ENCODE results near the gene KLHL22.

DNA sequence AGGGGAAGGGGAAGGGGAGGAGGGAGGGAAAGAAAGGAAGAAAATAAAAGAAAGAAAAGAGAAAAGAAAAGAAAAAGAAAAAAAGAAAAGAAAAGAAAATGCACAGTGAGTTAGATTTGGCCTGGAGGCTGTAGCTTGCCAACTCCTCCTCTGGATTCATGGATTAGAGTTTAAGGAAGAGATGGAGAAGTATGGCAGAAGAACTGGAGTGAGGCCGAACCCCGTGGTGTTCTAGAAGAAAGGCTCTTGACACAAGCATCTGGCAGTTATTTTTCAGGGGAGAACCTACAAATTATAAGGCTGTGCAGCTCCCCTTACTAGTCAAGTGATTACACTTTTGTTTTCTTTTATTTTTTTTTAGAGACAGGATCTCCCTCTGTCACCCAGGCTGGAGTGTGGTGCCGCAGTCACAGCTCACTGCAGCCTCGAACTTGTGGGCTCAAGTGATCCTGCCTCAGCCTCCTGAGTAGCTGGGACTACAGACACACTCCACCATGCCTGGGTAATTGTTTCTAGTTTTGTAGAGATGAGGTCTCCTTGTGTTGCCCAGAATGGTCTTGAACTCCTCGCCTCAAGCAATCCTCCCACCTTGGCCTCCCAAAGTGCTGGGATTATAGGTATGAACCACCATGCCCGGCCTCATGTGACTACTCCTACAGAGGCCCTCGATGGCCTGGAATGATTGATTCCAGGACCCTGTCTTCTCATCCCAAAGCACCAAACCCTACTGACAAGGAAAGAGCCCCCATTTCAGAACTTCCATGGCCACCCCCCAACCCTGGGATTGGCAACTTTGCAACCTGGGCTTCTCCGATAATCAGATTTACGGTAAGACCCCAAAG lies 82.2 kb downstream of the KLHL22 start:
- no peak for TF ChIP-seq EZH2 (IDR thresholded peaks at IDR 0.05; ENCODE audit: borderline replicate concordance, low read depth, low read length, severe bottlenecking)
- TF ChIP-seq, protein P1, sequence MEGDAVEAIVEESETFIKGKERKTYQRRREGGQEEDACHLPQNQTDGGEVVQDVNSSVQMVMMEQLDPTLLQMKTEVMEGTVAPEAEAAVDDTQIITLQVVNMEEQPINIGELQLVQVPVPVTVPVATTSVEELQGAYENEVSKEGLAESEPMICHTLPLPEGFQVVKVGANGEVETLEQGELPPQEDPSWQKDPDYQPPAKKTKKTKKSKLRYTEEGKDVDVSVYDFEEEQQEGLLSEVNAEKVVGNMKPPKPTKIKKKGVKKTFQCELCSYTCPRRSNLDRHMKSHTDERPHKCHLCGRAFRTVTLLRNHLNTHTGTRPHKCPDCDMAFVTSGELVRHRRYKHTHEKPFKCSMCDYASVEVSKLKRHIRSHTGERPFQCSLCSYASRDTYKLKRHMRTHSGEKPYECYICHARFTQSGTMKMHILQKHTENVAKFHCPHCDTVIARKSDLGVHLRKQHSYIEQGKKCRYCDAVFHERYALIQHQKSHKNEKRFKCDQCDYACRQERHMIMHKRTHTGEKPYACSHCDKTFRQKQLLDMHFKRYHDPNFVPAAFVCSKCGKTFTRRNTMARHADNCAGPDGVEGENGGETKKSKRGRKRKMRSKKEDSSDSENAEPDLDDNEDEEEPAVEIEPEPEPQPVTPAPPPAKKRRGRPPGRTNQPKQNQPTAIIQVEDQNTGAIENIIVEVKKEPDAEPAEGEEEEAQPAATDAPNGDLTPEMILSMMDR (IDR thresholded peaks at IDR 0.05; ENCODE audit: borderline replicate concordance, extremely low read depth, low read length, poor library complexity, severe bottlenecking): no peak

Data from DND-41 (cell line).